Colonic mucosa (tissue), 4 donors: ENCODE data around the gene THRB. TPM values are rescaled to one million over a fixed set of nuclear protein-coding genes. Genes with fewer than 3 reads are reported as not detected.

Experiments
- DNase-seq: peaks from one replicate; pipeline ENCODE4 v3.0.0-alpha.2; 2020
- H3K27ac ChIP-seq: fragments of 200-600 bp; one replicate; pipeline ENCODE4 v1.8.0; 2021
- H3K27me3 ChIP-seq: fragments of 200-600 bp; one replicate; pipeline ENCODE4 v1.8.0; 2021
- H3K36me3 ChIP-seq: fragments of 200-600 bp; one replicate; pipeline ENCODE4 v1.8.0; 2021
- H3K4me1 ChIP-seq: fragments of 200-600 bp; one replicate; pipeline ENCODE4 v1.8.0; 2021; ENCODE audit warnings: mild to moderate bottlenecking
- H3K4me3 ChIP-seq: fragments of 200-600 bp; one replicate; pipeline ENCODE4 v1.8.0; 2021
- H3K9ac ChIP-seq, 2 donors: one replicate each; pipeline ENCODE4 v1.7.0; 2013; ENCODE audit warnings: control low read depth in 2 of 2, low read depth in 2 of 2, low read length in 2 of 2
- H3K9me3 ChIP-seq: fragments of 200-600 bp; one replicate; pipeline ENCODE4 v1.8.0; 2021
- intact Hi-C: fragments of 100-400 bp; cut with DNase I; formaldehyde crosslinking; loops from one replicate; pipeline ENCODE4 v1.14.1; 2022
- total RNA-seq, 2 donors: library from RNA; stranded (reverse); fragmentation: NEBNext Ultra II Directional in 1 of 2; extraction: Animal tissue kit (Norgen Biotek cat#: 25700) in 1 of 2; gene quantifications; one replicate each; pipeline ENCODE4 v1.2.1, GENCODE V29; 2021
- TF ChIP-seq, protein P1 (sequence below): fragments of 200-600 bp; IDR thresholded peaks from one replicate; pipeline ENCODE4 v1.8.0; 2022; ENCODE audit warnings: antibody characterized with exemption, mild to moderate bottlenecking
- donor health status: healthy.
- donor health status: DM: no; HTN: no; CAD: no.
- donor health status: DM: no; HTN: no; CAD: no.

Gene THRB
- total RNA-seq, 2 donors from 2014 or later, result 23.3 to 27.6 TPM

DNA sequence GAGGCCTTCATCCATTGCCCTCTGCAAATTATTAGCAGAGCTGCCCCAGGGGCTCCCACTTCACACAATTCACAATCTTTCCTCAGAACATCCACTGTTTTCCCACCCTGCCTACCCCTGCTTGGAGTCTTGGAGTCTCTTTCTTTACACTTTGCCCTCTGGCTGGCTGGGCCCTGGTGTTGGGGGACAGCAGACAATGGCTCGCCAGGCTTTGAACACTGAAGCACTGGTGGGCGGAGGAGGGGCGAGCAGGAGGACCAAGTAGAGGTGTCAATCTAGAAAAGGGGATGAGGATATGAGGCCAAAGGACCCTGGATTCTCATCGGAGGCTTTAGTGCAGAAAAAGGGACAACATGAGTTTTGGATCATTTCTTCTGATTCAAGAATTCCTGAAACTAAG lies 337.5 kb downstream of the THRB start:
- H3K4me3 ChIP-seq, result no peak overlapping the region
- H3K9me3 ChIP-seq, result no peaks in the 10 kb centered on the region
- DNase-seq, result no peak
- no peaks in the 10 kb centered on the region for H3K36me3 ChIP-seq
- intact Hi-C loops, result no loop called here
- H3K4me1 ChIP-seq, result no peaks in the 10 kb centered on the region
- TF ChIP-seq, protein P1, sequence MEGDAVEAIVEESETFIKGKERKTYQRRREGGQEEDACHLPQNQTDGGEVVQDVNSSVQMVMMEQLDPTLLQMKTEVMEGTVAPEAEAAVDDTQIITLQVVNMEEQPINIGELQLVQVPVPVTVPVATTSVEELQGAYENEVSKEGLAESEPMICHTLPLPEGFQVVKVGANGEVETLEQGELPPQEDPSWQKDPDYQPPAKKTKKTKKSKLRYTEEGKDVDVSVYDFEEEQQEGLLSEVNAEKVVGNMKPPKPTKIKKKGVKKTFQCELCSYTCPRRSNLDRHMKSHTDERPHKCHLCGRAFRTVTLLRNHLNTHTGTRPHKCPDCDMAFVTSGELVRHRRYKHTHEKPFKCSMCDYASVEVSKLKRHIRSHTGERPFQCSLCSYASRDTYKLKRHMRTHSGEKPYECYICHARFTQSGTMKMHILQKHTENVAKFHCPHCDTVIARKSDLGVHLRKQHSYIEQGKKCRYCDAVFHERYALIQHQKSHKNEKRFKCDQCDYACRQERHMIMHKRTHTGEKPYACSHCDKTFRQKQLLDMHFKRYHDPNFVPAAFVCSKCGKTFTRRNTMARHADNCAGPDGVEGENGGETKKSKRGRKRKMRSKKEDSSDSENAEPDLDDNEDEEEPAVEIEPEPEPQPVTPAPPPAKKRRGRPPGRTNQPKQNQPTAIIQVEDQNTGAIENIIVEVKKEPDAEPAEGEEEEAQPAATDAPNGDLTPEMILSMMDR, result no peak
- H3K27ac ChIP-seq, result no peak overlapping the region
- H3K27me3 ChIP-seq, result no peaks in the 10 kb centered on the region
- no peak overlapping the region for H3K9ac ChIP-seq

DNA sequence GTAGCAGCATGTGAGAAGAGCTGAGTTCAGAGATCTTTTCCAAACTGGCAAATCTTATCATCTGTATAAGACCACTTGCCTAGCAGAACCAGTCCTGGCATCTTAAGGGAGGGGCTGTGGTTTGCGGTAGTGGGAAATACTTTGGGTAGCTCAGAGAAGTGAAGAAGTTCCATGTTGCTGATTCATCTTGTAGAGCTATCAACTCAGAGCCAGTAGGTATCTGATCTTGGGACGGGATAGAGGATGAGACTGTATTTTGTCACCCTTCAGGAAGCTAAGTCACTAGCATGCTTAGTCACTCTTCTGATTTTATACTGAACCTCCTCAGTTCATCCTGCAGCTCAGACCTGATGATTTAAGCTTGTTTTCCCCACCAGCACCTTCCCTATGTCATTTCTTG lies 338.2 kb downstream of the THRB start:
- no peak for DNase-seq
- no peaks in the 10 kb centered on the region for H3K27me3 ChIP-seq

DNA sequence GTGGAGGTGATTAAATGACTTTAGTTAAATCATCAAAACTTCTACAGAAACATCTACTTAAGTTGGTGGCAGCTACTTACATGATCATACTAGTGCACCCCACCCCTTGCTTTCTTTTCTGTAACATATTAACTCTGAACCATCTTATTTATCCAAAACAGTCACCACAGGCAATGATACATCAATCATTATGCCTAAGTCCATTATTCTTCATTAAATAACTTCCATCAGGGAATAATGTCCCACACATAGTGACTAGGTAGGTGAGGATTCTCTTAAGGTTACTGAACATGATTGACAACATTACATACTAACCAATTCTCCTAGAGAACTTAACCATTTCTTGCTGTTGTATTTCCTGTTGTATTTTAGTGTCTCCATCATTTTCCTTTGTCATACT lies 339.4 kb downstream of the THRB start:
- no peak overlapping the region for H3K9ac ChIP-seq
- no peak overlapping the region for H3K27ac ChIP-seq
- H3K9me3 ChIP-seq, result no peaks in the 10 kb centered on the region
- DNase-seq, result no peak
- H3K36me3 ChIP-seq, result no peaks in the 10 kb centered on the region
- H3K4me1 ChIP-seq, result no peaks in the 10 kb centered on the region
- H3K4me3 ChIP-seq, result no peak overlapping the region
- TF ChIP-seq, protein P1, result no peak
- intact Hi-C loops, result no loop called here
- H3K27me3 ChIP-seq, result no peaks in the 10 kb centered on the region

More for the DNA sequence above, 338.2 kb downstream of the THRB start:
- intact Hi-C loops, result no loop called here
- Histone ChIP-seq H3K27ac (no peak overlapping the region), H3K4me3 (no peak overlapping the region), H3K36me3 (no peaks in the 10 kb centered on the region), H3K9ac (no peak overlapping the region), H3K4me1 (no peaks in the 10 kb centered on the region), H3K9me3 (no peaks in the 10 kb centered on the region)
- TF ChIP-seq, protein P1, result no peak

DNA sequence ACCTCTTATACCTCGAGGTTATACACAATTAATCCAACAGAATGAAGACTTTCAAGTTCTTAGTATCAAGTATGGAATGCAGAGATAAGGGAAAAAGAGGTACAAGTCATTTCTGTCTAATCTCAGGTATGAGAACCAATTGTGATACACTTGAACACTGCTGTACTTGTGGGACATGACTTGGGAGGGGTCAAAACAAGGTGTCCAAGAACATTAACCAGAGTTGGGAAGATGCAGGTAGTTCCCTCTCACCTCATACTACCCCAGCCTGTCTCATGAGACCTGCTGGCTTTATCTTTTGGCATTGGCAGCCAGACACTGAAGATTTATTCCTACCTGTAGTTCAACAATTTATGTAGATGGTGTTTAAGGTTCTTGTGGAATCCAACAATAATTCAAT lies 339.9 kb downstream of the THRB start:
- H3K27me3 ChIP-seq, result no peaks in the 10 kb centered on the region
- intact Hi-C loops, result no loop called here
- H3K9ac ChIP-seq, result no peak overlapping the region
- H3K27ac ChIP-seq, result no peak overlapping the region
- no peaks in the 10 kb centered on the region for H3K36me3 ChIP-seq
- TF ChIP-seq, protein P1, result no peak
- DNase-seq, result no peak
- H3K4me1 ChIP-seq, result no peaks in the 10 kb centered on the region
- no peak overlapping the region for H3K4me3 ChIP-seq
- H3K9me3 ChIP-seq, result no peaks in the 10 kb centered on the region

DNA sequence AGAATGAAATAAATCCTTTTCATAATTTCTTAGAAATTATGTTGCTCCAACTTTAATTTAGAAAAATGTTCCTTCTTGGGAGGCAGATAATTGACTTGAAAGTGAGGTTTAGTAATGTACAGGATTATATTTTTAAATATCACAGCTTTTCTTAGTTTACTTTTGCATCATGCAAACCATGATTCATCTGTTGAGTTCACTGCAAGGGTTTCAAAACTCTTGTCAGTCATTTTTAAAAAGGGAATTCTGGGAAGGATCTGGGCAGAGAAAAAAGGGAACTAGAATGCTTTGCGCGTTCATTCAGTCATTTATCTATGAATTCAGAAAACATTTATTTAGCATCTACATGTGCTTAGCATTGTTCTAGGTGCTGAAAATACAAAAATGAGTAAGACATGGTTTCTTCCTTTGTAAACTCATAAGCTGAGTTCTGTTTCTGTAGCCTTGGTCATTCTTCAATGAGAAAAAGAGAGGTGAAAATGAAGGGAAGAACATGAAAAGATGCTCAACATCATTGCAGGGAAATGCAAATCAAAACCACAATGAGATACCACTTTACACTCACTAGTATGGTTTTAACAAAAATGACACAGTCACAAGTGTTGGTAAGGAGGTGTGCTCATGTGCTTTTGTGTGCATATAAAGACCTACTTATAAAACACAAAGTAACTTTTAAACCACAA lies 340.5 kb downstream of the THRB start:
- Histone ChIP-seq H3K36me3 (no peaks in the 10 kb centered on the region), H3K27ac (no peak overlapping the region), H3K4me3 (no peak overlapping the region), H3K9me3 (no peaks in the 10 kb centered on the region), H3K27me3 (no peaks in the 10 kb centered on the region), H3K9ac (no peak overlapping the region), H3K4me1 (no peaks in the 10 kb centered on the region)
- TF ChIP-seq, protein P1, result no peak
- no peak for DNase-seq
- intact Hi-C loops, result no loop called here
